HG03108 (cell line): ENCODE measurements around the gene PLSCR3.

Experiments
- ATAC-seq: cut with Tn5 transposase; IDR thresholded peaks from one replicate; pipeline ENCODE4 v1.9.1; 2021; ENCODE audit warnings: moderate library complexity; ENCODE audit not compliant: unreplicated experiment

PLSCR3 gene

DNA sequence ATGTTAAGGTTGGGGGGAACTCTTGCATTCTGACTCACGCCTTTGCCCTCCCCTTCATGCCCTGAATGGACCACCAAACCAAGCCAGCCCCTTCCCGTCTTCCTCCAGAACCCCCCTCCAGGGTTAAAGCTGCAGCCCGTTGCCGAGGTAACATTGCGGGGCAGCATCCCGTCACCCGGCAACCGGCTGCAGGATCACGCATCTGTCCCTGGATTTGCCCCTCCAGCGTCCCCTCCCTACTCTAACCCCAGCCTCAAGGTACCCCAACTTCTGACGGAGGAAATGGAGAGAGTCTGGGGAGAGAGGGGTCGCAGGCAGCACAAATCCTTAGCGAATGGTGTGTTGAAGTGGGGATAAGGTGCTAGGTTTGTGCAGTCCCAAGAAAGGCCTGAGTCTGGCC lies 12.8 kb upstream of the PLSCR3 start:
- ATAC-seq, result no peak

DNA sequence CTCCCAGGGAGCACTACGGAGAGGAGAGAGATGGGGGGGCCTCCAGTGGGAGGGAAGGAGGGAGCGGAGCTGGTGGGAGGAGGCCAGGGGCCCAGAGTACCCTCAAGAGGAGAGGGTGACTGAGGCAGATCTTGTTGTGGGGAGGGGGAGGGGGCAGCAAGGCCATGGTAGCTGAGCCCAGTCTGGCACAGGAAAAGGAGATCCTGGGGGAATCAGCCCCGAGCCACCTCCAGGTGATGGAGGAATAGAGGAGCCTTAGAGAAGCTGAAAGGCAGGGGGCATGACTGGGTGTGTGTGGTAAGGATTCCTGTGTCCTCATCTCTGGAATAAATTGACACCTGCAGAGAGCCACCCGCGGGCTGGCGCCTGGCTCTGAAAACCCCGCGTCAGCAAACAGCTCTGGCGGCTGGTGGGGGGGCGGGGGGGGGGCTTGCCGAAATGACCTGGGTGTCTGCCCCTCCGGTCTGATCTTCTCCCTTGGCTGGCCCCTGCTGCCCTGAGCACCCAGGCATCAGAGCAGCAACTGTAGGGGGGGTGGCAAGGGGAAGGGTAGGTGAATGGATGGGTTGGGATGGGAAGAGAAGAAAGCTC lies 12.0 kb upstream of the PLSCR3 start:
- ATAC-seq, result no peak

DNA sequence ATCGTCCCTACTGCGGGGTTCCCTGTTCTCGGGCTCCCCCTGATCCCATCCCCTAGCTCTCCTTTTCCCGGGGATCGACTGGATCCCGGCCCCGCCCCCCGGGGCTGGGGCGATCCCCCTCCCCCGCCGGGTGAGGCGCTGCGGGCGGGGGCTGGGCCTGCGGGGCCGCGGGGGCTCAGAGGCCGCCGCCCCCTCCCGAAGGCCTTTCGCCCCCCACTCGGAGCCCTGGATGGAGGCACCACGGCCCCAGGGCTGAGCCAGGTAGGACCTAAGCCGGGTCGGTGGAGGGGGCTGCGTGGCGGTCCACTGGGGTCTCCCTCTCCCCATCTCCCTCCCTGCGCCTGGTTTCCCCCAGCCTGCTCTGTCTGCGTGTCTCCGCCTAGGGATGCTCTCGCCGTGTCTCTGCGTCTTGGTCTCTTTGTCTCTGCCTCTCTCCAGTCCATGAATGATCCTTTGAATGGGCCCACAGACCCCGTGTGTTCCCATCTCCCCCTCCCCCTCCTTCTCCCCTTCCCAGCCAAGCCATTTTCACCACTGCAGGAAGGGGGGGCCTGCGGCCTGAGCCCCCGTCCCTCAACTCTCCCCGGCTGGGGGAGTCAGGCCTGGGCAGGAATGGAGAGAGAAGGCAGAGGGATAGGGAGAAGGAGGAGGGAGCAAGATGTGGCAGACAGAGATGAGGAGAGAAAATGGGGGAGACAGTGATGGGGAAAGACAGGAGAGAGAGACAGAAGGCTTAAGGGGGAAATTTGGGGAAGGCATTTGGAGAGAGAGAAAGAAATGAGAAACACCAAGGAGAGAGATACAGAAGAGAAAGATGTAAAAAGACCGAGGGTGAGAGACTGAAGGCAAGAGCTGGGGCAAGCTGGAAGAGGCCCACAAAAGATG lies 11.3 kb upstream of the PLSCR3 start:
- no peak for ATAC-seq

DNA sequence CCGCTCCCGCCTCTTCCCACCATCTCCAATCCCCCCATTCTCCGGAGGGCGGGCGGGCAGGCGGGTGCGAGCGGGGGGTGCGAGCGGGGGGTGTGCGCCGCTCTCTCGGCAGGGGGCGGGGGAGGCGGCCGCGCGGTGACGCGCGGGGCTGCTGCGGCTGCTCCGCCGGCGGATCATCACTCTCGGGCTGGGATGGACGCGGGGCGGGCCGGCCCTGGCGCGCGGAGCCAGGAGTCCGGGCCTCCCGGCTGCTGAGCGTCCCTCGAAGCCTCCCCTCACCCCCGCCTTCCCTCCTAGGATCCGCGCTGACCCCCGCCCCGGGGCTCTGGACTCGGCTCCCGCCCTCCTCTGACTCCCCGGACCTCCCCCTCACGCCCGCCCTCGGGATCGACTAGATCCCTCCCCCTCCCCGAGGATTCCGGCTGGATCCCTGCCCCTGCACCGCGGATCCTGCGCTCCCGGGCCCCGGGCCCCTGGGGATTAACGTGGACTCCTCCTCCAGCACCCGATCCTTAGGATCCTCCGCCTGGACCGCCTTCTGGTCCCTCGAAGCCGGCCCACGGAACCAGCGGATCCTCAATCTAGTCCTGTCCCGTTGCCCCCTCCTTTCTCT lies 10.5 kb upstream of the PLSCR3 start:
- ATAC-seq, result peak; percentile 14

DNA sequence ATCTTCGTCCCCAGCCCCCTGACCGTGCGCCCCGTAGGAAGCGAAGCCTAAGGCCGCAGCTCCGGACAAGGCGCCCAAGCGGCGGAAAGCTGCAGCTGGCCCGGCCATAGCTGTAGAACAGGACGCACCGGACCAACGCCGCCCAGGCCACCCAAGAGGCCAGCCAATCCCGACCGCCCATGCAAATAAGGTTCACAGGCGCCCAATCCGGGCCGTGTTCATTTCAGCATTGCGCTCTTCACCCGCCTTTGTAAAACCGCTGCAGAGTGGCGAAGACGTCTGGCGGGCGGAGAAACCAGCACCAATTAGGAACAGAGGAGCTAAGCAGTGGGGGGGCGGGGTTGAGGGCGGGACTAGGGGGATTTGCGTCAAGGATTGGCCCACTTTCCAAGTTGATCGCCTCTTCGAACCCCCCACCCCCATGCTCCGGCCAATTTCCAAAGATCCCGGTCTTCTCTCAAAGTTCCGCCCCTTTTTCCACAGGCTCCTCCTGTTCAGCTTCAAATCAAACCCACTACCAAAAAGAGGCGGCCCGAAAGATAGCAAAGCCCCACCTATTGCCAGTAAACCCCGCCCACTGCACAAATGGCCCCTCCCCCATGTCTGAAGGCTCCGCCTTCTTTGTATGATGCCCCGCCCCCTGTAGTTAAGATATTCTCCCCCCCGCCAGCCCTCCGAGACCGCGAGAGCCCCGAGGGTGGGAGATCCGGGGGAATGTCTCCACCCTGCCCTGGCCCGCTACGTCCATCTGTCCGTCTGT lies 9.8 kb upstream of the PLSCR3 start, which contains the start of gene TMEM256:
Gene TMEM256 (minus strand): TSS at position 121 of the 760 bp plus-strand sequence. CDS start 13 bp downstream, at position 108.
- ATAC-seq, result peak; percentile 89

DNA sequence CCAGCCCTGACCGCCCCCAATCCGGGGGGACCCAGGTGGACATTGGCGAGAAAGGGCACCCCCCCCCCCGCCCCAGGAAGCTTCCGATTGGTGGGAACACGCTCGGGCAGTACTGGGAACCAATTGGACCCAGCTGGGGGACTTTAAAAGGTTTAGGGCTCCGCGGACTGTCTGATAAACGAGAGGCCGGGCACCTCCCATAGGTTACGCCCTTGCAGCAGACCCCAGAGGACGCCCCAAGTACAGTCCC lies 9.3 kb upstream of the PLSCR3 start:
- ATAC-seq, result no peak

DNA sequence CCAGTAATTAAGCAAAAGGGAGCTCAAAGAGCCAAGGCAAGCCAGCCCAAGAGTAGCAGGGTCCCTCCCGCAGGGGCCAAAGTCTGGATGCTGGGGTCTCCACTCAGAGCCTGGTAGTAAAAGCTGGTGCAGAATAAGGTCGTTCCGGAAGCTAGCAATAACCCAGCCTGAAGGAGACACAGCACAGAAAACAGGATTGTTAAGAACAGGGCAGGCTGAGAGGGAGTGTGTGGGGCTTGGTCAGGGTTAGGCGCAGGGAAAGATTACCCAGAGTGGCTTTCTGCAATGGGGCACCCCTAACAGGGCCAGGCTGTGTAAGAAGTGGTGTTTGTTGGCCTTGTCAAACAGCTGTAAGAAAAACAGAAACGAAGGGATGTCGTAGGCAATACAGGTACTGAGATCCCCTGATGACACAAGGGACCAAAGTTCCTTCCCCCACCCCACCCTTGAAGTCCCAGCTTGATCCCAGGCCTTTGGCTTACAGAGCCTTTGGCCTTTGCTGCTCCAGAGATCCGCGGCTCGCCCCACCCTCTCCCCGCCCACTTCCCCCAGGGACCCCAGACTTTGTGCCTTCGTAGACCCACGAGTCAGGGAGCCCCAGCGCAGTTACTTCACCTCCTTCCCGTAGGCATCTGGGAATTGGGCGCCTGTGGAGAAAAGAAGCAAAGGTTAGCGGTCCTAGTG lies 8.9 kb upstream of the PLSCR3 start:
- no peak for ATAC-seq

DNA sequence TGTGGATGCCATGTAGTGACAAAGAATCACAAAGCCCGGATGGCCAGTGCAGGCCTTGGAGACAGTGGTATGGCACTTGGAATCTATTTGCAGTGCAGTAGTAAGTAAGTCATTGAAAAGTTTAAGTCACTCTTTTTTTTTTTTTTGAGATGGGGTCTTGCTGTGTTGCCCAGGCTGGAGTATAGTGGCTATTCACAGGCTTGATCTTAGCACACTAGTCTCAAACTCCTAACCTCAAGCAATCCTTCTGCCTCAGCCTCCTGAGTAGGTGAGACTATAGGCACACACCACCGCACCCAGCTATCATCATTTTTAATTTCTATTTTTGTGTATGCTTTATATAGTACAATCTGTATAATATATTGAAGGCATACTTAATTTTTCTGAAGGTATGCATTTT lies 4.3 kb upstream of the PLSCR3 start:
- ATAC-seq, result no peak

DNA sequence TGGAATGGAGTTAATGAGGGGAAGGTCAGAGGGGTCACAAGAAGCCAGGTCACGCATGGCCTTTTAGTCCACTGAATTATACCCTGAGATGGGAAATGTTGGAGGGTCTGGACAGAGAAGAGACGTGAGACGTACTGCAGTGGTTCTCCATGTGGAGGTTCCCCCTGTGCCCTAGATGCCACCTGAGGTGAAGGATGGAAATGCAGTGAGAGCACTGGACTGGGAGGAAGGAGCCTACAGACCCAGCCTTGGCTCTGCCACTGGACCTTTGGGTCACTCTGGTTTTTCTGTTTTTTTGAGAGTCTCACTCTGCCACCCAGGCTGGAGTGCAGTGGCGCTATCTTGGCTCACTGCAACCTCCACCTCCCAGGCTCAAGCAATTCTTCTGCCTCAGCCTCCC lies 1.8 kb upstream of the PLSCR3 start:
- ATAC-seq, result no peak

DNA sequence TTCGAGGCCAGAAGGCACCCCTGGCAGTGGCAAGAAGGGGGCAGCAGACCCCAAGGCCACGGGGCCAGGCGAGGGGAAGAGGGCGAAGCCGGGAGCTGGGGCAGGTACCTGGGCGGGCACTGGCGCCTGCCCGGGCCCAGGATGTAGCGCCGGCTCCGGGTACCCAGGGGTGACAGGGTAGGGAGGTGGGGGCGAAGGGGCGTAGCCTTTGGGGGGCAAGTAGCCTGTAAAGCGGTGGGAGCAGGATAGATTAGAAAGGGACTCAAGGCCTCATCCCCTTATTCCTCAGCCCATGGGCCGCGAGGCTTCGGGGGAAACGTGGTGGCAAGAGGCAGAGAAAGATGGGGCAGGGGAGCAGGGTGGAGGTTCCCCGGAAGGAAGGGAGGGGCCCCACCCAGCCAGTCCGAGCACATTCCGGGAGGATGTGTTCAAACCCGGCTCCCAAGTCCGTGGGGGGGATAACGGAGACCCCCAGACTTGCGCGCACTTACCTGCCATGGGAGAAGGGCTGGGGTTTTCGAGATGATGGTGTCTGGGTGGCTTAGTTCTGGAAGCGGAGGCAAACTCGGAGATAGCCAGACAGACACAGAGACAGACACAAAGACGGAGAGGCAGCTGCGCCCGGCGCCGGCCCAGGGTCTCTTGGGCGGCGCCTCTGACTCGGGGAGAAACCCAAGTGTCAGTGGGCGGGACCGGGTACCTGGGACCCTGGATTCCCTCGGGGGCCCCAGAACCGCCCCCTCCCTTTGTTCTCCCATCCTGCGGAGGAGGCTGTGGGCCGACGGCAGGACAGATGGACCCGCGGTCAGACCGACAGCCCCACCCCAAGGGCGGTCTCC lies 493 bp downstream of the PLSCR3 start:
- peak; percentile 40 for ATAC-seq

DNA sequence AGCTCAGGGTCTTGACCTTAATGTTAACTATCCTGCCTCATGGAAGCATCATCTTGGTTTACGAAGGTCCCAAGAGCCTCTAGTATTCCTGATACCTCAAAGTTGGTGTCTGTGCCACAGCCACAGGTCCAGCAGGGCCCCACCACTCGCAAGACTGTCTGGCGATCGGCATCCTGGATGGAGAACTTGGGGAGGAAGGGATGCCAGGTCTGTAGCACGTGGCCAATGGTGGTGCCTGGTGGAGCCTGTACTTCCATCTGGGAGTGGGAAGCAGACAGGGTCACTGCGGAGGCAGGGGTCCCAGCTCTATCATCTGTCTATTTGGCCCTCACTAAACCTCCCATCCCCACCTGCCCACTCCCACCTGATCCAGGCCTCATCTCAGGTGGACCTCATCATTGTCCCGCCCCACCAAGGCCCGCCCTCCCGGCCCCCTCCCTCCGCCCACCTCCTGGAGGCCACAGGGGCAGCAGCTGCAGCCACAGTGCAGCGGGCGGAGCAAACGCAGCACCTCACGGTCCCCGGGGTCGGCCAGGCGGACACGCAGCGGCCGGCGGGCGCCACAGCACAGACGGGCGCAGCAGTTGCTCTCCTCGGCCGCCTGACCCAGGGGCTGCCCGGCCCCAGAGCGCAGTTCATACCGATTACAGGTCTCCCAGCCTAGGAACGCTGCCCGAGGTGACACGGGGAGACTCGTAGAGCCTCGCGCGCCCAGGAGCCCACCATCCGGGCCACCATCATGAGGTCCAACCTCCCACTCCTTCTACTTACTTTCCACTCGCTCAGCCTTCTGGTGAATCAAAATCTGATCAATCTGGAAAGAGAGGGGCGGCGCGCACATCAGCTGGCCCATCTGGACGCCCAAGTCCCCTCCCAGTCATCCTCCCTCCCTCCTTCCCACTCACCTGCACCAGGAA lies 1.4 kb downstream of the PLSCR3 start:
- no peak for ATAC-seq

DNA sequence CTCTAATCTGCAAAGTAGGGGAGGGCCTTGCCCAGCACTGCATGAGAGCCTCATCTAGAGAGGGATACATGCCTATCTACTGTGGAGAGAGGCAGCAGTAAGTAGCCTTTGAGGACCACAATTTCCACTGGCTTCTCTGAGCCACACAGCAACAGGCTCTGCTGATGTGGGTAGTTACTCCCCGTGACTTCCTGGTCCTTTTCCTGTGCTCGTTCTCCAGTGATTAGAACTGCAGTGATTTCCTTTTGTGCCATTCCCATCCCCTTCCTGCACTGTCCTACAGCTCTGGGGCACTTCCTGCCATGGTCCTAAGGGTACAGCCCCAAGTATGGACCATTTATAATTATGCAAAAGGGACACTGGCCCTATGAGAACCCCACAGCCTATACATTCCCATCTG lies 3.0 kb downstream of the PLSCR3 start:
- no peak for ATAC-seq

DNA sequence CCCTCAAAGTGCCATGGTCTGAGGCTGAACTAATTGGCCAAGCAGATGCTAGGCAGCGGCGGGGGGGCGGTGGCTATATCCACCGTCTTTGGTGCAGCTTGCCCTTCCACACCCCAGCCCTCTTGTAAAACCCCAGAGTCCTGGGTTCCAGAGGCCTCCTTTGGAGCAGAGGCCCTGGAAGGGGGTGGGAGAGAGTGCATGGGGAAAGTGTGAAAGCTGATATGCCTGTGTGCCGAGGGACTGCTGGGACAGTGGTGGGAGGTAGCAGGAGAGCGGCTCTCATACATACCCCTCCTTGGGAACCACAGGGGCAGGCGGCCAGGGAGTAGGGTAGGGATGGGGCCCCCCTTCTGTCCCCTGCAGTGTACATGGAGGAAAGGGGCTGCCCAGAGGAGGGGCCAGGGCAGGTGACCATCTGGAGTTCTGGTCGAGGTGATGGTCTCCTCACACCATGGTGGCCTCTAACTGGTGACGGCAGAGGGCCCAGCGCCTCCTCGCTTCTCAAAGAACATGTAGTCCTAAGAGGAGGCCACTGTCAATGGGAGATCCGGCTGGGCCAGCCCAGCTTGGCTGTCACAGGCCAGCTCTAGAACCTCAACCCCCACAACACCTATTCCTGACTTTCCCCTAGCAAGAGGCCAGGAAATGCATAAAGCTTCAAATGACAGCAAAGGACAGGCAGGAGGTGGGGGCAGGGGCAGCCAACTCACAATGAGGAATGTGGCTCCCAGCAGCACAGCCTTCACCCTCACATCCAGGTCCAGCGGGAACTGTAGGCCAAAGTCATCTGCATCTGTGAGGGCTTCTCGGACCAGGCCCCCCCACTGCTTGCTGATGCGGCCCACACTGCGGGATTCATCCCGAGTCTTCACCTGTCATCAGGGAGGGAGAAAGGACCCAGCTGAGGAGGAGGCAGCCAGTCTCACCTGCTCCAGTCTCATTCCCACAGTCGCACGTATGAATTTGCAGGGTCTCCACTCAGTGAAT lies 4.1 kb downstream of the PLSCR3 start:
- ATAC-seq, result no peak

DNA sequence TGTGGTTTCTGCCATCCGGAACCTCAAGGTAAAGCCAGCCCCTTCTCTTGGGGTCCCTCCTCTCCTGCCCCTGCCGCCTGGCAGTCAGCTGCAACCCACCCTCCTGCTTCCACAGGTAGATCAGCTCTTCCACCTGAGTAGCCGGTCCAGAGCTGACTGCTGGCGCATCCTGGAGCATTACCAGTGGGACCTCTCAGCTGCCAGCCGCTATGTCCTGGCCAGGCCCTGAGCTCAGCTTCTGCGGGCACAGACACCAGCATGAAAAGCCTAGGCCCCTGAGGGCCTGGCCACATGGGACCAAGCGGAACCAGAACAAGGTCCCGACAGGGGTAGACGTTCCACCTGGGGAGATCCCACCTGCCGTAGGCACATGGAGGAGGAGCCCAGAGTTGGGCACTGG lies 5.5 kb downstream of the PLSCR3 start:
- no peak for ATAC-seq

DNA sequence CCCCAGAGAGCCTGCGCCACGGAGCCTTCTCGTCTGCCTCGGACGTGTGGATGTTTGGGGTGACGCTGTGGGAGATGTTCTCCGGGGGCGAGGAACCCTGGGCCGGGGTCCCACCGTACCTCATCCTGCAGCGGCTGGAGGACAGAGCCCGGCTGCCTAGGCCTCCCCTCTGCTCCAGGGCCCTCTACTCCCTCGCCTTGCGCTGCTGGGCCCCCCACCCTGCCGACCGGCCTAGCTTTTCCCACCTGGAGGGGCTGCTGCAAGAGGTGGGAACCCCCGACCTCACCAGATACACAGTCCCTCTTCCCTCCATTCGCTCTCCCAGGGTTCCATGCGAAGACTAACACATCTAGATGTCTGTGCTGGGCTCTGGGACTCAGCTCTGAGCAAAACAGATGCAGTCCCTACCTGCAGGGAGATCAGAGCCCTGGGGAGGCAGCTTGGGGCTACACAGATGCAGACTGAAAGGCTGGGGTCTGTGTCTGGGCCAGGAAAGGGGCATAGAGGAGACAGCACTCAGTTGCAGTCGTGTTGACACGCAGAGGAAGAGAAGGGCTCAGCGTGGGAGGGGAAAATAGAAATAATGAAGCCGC lies 9.7 kb downstream of the PLSCR3 start:
- no peak for ATAC-seq

DNA sequence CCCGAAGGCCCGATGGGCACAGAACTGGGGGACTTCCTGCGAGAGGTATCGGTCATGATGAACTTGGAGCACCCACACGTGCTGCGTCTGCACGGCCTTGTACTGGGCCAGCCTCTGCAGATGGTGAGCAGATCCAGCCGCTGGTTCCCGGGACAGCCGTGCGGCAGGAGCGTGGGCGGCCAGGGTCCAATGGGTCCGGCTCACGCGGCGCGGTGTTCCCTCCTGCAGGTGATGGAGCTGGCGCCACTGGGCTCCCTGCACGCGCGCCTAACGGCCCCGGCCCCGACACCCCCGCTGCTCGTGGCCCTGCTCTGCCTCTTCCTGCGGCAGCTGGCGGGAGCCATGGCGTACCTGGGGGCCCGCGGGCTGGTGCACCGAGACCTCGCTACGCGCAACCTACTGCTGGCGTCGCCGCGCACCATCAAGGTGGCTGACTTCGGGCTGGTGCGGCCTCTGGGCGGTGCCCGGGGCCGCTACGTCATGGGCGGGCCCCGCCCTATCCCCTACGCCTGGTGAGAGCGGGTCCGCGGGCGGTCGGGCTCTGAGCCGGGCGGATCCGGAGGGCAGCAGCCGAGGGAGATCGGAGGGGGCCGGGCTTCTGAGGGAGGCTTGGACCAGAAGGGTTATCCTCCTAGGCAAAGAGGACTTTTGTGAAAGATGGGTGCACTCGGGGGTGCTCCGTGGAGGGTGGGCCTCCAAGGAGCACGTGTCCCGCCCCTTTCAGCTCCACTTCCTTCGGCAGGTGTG lies 10.4 kb downstream of the PLSCR3 start:
- peak; percentile 66 for ATAC-seq

DNA sequence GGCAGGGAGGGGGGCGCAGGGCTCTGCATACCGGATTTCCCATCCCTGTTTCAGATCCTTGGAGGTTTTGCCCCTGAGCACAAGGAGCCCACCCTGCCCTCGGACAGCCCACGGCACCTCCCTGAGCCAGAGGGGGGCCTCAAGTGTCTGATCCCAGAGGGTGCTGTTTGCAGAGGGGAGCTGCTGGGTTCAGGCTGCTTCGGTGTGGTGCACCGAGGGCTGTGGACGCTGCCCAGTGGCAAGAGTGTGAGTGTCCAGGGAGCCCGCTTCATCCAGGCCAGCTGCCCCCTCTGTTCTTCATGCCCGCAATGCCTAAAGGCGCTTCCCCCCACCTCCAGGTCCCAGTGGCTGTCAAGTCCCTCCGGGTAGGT lies 11.0 kb downstream of the PLSCR3 start:
- ATAC-seq, result no peak
